ENCODE measurements around the gene KIAA1217.

DNA sequence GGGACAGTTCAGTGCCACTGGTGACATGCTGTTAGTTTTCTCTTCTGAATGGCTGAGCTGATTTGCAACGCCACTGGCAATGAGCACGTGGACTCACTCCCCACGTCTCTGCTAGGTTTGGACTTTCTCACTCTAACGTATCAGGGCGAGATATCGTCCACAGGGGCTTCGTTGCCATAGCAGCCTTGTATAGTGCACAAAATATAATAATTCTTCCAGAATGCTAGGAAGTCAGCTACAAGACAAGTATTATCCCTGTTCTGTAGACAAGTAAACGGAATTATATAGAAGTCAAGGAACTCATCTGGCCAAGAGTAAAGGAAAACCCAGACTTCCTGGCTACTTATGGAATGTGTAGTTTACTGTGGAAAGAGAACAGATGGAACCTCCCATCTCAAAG, 288.0 kb downstream of the KIAA1217 start:
- TF ChIP-seq CTCF (conservative IDR thresholded peaks at IDR 0.05; ENCODE audit: low read length) (no peak), EZH2phosphoT487 (IDR thresholded peaks at IDR 0.05; ENCODE audit: borderline replicate concordance) (no peak)
